B cell (primary cell): ENCODE measurements around the gene PARD3B.

Source experiments
- EZH2 ChIP-seq: IDR thresholded peaks from 2 replicates; pipeline ENCODE4 v1.6.1; 2012; ENCODE audit warnings: borderline replicate concordance, low read depth, mild to moderate bottlenecking, moderate library complexity, low read length; ENCODE audit not compliant: insufficient read depth, poor library complexity, severe bottlenecking
- TF ChIP-seq, protein P1 (sequence below): fragments of 200-600 bp; IDR thresholded peaks from one replicate; pipeline ENCODE4 v1.8.0; 2022; ENCODE audit warnings: antibody characterized with exemption, mild to moderate bottlenecking

DNA sequence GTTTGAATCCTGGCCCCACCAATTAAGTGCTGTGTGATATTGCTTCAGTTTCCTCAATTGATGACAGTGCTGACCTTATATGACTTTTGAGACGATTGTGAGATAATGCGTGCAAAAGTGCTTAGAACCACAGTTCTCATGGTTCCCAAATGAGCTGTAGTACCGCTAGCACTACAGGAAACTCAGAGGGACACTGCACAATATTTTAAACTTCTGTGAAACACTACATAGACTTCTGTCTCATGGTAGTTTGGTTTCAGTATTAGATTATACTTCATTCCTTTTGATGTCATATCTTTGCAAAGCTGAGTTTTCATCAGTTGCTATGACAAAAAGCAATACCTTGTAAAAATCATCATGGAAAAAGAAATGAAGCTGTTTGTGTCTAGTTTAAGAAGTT lies 368.0 kb downstream of the PARD3B start:
- TF ChIP-seq, protein P1, sequence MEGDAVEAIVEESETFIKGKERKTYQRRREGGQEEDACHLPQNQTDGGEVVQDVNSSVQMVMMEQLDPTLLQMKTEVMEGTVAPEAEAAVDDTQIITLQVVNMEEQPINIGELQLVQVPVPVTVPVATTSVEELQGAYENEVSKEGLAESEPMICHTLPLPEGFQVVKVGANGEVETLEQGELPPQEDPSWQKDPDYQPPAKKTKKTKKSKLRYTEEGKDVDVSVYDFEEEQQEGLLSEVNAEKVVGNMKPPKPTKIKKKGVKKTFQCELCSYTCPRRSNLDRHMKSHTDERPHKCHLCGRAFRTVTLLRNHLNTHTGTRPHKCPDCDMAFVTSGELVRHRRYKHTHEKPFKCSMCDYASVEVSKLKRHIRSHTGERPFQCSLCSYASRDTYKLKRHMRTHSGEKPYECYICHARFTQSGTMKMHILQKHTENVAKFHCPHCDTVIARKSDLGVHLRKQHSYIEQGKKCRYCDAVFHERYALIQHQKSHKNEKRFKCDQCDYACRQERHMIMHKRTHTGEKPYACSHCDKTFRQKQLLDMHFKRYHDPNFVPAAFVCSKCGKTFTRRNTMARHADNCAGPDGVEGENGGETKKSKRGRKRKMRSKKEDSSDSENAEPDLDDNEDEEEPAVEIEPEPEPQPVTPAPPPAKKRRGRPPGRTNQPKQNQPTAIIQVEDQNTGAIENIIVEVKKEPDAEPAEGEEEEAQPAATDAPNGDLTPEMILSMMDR: no peak
- TF ChIP-seq EZH2: no peak
